GM18526 (cell line): ENCODE results near the gene B3GNT7.

Experiments used
- POLR2A ChIP-seq: IDR thresholded peaks from 3 replicates; pipeline ENCODE4 v1.6.1; 2011; ENCODE audit not compliant: insufficient read length; ENCODE audit errors: extremely low read depth

The B3GNT7 gene

DNA sequence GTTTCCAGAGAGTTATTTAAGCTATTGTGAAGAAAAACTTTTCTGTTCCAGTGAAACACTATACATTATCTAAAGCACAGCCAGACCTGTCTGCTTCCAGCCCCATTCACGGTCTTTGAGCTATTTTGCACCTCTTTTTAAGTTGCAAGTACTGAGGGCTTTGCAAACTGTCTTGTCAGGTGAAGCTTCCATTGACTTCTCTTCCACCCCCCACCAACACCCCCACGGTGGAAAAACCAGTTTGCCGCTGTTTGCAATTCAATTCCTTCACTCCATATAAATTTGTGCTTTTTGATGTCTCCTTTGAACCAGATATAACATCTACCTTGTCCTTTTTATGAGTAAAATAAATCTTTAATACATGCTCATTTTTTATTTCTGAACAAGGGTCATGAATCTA is 15.7 kb downstream of the B3GNT7 start:
- no peak for TF ChIP-seq POLR2A

DNA sequence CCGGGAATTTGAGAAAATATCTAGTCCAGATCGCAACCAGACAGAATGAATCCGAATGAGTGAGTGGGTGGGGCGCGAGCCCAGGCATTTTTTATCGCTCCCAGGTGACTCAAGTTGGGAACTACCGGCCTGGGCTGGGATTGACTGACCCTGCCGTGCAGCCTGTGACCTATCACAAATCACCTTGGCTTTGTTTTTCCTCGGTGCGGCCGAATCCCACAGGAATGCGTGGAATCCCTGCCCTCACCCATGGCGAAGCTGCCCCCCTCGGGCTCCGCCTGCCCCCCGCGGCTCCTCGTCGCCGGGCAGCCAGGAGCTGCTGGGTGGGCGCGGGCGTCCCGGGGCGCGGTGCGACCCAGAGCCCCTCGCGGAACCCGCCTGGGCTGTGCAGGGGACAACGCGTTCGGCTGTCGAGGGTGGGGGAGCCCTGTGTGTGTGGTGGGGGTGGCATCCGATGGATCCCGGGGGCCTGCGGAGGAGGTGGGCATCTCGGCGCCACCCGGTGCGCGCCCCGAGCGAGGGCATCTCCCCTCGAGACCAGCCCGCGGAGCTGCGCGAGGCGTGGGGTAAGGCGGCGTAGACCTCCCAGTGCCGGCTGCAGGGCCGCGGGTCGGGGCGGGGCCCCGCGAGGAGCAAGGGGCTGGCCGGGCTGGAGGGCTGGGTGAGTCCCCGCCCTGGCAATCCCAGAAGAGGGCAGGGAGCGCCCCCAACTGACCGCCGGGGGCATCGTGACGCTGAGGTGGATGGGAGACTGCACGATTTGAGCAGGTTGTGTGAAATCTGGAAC is 16.5 kb downstream of the B3GNT7 start:
- TF ChIP-seq POLR2A, result no peak

- no peak for TF ChIP-seq POLR2A
Observed at GRCh38 chr2:231412618-231412963, 17.1 kb downstream of the B3GNT7 start.

DNA sequence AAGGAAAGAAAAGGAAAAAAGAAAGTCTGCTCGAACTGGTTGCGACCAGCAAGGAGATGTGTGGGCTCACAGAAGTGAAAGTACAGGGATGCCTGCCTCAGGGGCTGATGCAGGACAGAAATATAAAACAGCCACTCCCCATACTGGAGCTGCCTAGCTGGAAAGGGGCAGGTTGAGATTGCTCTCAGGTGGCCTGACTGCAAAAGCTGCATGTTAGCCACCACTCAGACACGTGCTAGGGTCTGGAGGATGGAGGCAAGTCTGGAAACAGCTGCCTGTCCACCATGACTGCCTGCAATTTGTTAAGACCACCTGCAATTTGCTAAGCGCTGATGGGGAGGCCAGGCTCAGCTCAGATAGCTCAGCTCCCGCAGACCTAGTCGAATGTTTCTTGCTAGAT is 17.9 kb downstream of the B3GNT7 start:
- no peak for TF ChIP-seq POLR2A

GRCh38 chr2:231413921-231414476 is 18.5 kb downstream of the B3GNT7 start:
- no peak for TF ChIP-seq POLR2A

DNA sequence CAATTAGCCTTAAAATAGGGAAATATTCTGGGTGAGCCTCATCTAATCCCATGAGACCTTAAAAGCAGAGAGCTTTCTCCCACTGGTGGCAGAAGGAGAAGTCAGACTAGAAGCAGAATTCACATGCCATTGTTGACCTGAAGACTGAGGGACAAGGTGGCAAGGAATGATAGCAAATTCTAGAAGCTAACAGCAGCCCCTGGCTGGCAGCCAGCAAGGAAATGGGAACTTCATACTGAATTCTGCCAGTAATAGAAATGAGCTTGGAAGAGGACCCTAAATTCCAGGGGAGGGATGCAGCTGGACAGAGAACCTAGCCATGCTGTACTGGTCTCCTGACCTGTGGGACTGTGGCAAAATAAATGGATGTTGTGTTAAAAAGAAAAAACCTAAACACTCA is 19.5 kb downstream of the B3GNT7 start:
- TF ChIP-seq POLR2A, result no peak

GRCh38 chr2:231418820-231419640 is 23.5 kb downstream of the B3GNT7 start:
- TF ChIP-seq POLR2A, result no peak

DNA sequence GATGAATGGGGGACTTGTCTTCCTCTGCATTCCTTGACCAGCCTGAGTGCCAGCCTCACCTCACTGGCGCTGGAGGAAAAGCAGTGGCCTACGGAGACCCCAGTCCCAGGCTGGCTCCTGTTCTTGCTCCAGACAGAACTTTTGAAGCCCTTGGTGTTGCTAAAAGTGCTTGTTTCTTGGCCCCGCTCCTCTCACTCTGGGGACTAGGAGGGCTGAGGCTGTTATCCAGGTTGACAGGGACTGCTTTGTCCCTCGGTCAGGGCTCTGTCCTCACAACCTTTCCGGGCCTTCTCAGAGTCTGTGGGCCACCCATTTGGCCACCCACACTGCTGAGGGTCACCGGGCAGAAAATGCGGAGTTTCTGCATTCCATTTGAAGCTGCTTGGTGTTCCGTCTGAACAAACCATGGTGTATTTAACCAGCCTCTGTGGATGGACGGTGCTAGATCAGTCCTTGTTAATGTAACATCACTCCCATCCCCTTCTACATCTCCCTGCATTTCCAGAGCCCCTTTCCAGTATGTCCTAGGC is 25.6 kb downstream of the B3GNT7 start:
- TF ChIP-seq POLR2A, result no peak

DNA sequence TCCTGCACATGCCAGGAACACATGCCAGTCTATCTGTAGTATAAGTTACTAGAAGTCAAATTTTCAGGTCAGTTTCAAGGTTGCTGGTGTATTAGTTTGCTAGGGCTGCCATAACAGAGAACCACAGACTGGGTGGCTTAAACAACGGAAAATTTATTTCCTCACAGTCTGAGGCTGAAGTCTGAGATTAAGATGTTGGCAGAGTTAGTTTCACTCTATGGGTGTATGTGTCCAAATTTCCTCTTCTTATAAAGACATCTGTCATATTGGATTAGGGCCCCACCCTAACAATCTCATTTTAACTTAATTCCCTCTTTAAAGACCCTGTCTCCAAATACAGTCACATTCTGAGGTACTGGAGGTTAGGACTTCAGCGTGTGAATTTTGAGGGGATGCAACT is 26.5 kb downstream of the B3GNT7 start:
- TF ChIP-seq POLR2A, result no peak

GRCh38 chr2:231423176-231423575 is 27.7 kb downstream of the B3GNT7 start:
- TF ChIP-seq POLR2A, result no peak

DNA sequence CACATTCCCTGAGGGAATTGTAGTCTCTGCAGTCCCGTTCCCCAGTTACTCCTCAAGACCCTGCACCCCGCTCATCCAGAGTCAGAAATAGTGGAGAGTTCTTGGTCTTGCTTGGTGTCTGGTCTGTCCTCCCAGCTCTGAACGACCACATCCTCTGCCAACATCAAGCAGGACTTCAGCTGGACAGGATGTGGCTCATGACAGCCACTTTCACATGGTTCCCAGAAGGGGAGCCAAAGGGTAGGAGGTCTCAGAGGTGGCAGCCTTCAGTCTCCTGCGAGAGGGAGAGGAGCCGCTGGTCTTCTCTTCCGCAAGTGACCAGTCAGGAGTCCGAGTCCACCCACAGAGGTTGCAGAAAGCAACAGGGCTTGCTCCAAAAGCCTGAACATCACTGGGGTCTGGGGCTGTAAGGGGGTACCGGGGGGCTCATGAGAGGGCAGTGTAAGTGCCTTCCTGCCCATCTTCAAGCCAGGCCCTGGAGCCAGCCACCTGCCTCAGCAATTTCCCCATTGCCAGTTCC is 29.8 kb downstream of the B3GNT7 start:
- TF ChIP-seq POLR2A, result no peak

DNA sequence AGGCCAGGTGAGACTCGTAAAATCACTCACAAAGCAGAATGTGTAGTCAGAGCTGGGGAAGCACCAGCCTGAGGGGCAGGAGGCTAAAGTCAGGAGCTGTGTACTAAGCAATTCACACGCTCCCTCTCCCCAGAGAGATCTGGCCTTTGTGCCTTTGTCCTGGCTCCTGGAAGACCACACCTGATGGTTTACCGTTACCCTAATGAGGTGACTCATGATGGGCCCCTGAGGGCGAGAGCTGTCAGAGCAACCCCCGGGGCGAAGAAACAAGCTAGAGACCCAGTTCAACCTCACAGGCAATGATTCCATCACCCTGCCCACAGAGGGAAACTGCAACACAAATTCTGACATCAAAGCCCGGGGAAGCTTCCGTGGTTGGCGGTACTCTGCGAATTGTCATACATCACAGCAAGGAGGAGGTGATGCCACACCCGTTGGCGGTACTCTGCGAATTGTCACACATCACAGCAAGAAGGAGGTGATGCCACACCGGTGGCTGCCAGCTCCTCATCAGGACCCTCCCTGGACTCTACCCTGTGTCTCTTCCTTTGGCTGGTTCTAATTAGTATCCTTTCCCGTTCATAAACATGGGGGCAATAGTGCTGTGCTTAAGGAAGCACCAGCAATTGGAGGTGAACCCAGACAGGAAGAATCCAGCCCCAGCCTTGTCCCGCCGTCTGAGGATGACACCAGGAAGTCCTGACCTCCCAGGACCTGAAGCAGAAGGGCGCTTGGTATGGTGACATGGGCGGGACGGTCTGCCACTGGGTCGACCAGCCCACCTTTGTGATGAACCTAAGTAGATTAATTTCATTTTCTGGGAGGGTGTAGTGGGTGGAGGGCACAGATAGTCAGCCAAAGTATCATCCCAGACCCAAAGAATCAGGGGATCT is 30.5 kb downstream of the B3GNT7 start:
- no peak for TF ChIP-seq POLR2A

GRCh38 chr2:231427116-231427515 is 31.6 kb downstream of the B3GNT7 start:
- TF ChIP-seq POLR2A, result no peak

DNA sequence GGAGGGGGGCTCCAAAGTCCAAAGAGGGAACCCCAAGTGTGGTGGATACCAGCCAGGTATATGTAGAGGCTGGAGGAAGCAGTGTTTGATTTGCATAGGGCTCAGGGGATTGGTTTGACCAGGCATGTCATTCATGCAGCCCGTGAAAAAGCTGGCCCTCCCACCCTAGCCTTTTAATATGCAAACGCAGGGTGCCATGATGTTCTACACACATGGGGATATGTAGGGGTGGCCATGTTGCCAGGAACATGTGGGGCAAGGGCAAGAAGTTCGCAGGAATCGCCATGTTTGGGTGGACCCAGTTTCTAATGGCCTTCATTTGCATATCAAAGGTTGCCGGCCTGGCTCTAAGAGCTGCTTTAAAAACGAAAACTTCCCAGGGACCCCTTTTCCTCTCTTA is 33.6 kb downstream of the B3GNT7 start:
- TF ChIP-seq POLR2A, result no peak

GRCh38 chr2:231429901-231430300 is 34.4 kb downstream of the B3GNT7 start:
- TF ChIP-seq POLR2A, result no peak
